Uterus (tissue), 2 donors: ENCODE results near the gene TBX20.

Experiments used
- CTCF ChIP-seq, 4 experiments: fragments of 200-600 bp in 2 of 4; fragments of 450-650 bp in 2 of 4; sonication (generic) in 2 of 4; IDR thresholded peaks; one replicate each; pipeline ENCODE4 v1.5.1; 2016 to 2019; ENCODE audit warnings: antibody characterized with exemption in 4 of 4, mild to moderate bottlenecking in 2 of 4, moderate library complexity in 1 of 4
- POLR2A ChIP-seq, 2 donors: fragments of 450-650 bp; IDR thresholded peaks; one replicate each; pipeline ENCODE4 v1.6.1; 2016; ENCODE audit warnings: antibody characterized with exemption in 2 of 2, mild to moderate bottlenecking in 1 of 2, moderate library complexity in 1 of 2

GRCh38 chr7:35258125-35258867 lies 4.4 kb upstream of the TBX20 start:
- no peak for TF ChIP-seq CTCF (IDR thresholded peaks at IDR 0.05)
- no peak for TF ChIP-seq POLR2A (IDR thresholded peaks at IDR 0.05)
